RPMI7951 (cell line): ENCODE results near the gene C16orf82. TPM values are rescaled to one million over a fixed set of nuclear protein-coding genes. Genes with fewer than 3 reads are reported as not detected.

Experiments
- DNase-seq: peaks from one replicate; pipeline ENCODE4 v3.0.0-alpha.2; 2012; ENCODE audit warnings: low read depth
- total RNA-seq: library from RNA; depleted of rRNA; stranded (reverse); fragments of >200 nt; shearing (Covaris generic); gene quantifications from 2 replicates; pipeline ENCODE4 v1.2.3, GENCODE V29; 2014

Gene C16orf82
- total RNA-seq, 1 experiment from 2014 or later = not detected

GRCh38 chr16:27088216-27088615 lies 21.5 kb downstream of the C16orf82 start:
- DNase-seq = no peak

GRCh38 chr16:27096375-27096774 lies 29.6 kb downstream of the C16orf82 start:
- no peak for DNase-seq

- peak; percentile 75 for DNase-seq
These were observed 31.1 kb downstream of the C16orf82 start for GRCh38 chr16:27097800-27098230.

- DNase-seq = no peak
These were observed 31.8 kb downstream of the C16orf82 start for GRCh38 chr16:27098366-27099049.

- no peak for DNase-seq
These were observed 36.2 kb downstream of the C16orf82 start for GRCh38 chr16:27102701-27103575.

- DNase-seq = no peak
These were observed 37.2 kb downstream of the C16orf82 start for GRCh38 chr16:27103954-27104353.

GRCh38 chr16:27106305-27106704 lies 39.6 kb downstream of the C16orf82 start:
- DNase-seq = no peak

- DNase-seq = no peak
These were observed 40.5 kb downstream of the C16orf82 start for GRCh38 chr16:27107185-27107592.

- DNase-seq = no peak
These were observed 41.5 kb downstream of the C16orf82 start for GRCh38 chr16:27108051-27108770.

- DNase-seq = no peak
These were observed 42.3 kb downstream of the C16orf82 start for GRCh38 chr16:27108826-27109665.

GRCh38 chr16:27109666-27110523 lies 43.2 kb downstream of the C16orf82 start:
- peak; percentile 72 for DNase-seq

GRCh38 chr16:27110524-27110896 lies 43.8 kb downstream of the C16orf82 start:
- peak; percentile 22 for DNase-seq

GRCh38 chr16:27111486-27111885 lies 44.8 kb downstream of the C16orf82 start:
- DNase-seq = no peak

- no peak for DNase-seq
These were observed 45.5 kb downstream of the C16orf82 start for GRCh38 chr16:27112093-27112811.

- no peak for DNase-seq
These were observed 46.7 kb downstream of the C16orf82 start for GRCh38 chr16:27113341-27113841.

GRCh38 chr16:27114006-27114405 lies 47.3 kb downstream of the C16orf82 start:
- DNase-seq = no peak

- DNase-seq = no peak
These were observed 51.8 kb downstream of the C16orf82 start for GRCh38 chr16:27118526-27118925.
